Measurements from ENCODE around the gene CDHR3.

Gene CDHR3

GRCh38 chr7:105963038-105963667, at the start of gene CDHR3:
Gene CDHR3 (plus strand): TSS chr7:105963264. CDS start chr7:105963319, 55 bp downstream.
- no peaks in the 10 kb centered on the region for H3K4me1 ChIP-seq (ENCODE audit: insufficient read depth, low read length, poor library complexity, severe bottlenecking)

GRCh38 chr7:105913947-105914346, 49.1 kb upstream of the CDHR3 start:
- H4K20me1 ChIP-seq (ENCODE audit: insufficient read depth, low read length, poor library complexity, severe bottlenecking): no peaks in the 10 kb centered on the region
- H3K4me2 ChIP-seq (ENCODE audit: low read depth, low read length, poor library complexity, severe bottlenecking): no peak overlapping the region
- no peaks in the 10 kb centered on the region for H3K27me3 ChIP-seq (ENCODE audit: insufficient read depth, low read length, poor library complexity, severe bottlenecking)
- H3K9ac ChIP-seq (ENCODE audit: low read depth, low read length, poor library complexity, severe bottlenecking): no peak overlapping the region
- no peaks in the 10 kb centered on the region for H3K9me2 ChIP-seq (replicated peaks; ENCODE audit: low read depth, low read length)
- TF ChIP-seq EZH2phosphoT487 (IDR thresholded peaks at IDR 0.05; ENCODE audit: borderline replicate concordance) (no peak), CTCF (conservative IDR thresholded peaks at IDR 0.05; ENCODE audit: low read length) (no peak)
- no peaks in the 10 kb centered on the region for H3K4me1 ChIP-seq (ENCODE audit: insufficient read depth, low read length, poor library complexity, severe bottlenecking)
- no peaks in the 10 kb centered on the region for H3F3A ChIP-seq (ENCODE audit: low read depth)
- no peak overlapping the region for H2AFZ ChIP-seq (ENCODE audit: low read length)
- H3K9me3 ChIP-seq (ENCODE audit: insufficient read depth, low read depth, low read length): no peaks in the 10 kb centered on the region; the same call in 1 of the 2 replicates
- no peaks in the 10 kb centered on the region for H3K36me3 ChIP-seq (ENCODE audit: insufficient read depth, low read length)
- H3K4me3 ChIP-seq (ENCODE audit: low read length, poor library complexity, severe bottlenecking): no peak overlapping the region
- no peaks in the 10 kb centered on the region for H3K79me2 ChIP-seq (ENCODE audit: insufficient read depth, low read length)

More at GRCh38 chr7:105963038-105963667, at the start of gene CDHR3:
- no peak within 1 kb of the TSS for H3K4me2 ChIP-seq (ENCODE audit: low read depth, low read length, poor library complexity, severe bottlenecking)
- H3K4me3 ChIP-seq (ENCODE audit: low read length, poor library complexity, severe bottlenecking): no peak within 1 kb of the TSS
- H3K79me2 ChIP-seq (ENCODE audit: insufficient read depth, low read length): no peaks in the 10 kb centered on the region
- H3K27me3 ChIP-seq (ENCODE audit: insufficient read depth, low read length, poor library complexity, severe bottlenecking): no peaks in the 10 kb centered on the region
- no peak within 1 kb of the TSS for H2AFZ ChIP-seq (ENCODE audit: low read length)
- H3K9me2 ChIP-seq (replicated peaks; ENCODE audit: low read depth, low read length): no peaks in the 10 kb centered on the region
- no peaks in the 10 kb centered on the region for H3F3A ChIP-seq (ENCODE audit: low read depth)
- H4K20me1 ChIP-seq (ENCODE audit: insufficient read depth, low read length, poor library complexity, severe bottlenecking): no peaks in the 10 kb centered on the region
- H3K36me3 ChIP-seq (ENCODE audit: insufficient read depth, low read length): no peaks in the 10 kb centered on the region
- H3K9me3 ChIP-seq (ENCODE audit: insufficient read depth, low read depth, low read length): no peaks in the 10 kb centered on the region
- TF ChIP-seq CTCF (conservative IDR thresholded peaks at IDR 0.05; ENCODE audit: low read length): no peak
- no peak for TF ChIP-seq EZH2phosphoT487 (IDR thresholded peaks at IDR 0.05; ENCODE audit: borderline replicate concordance)
- H3K9ac ChIP-seq (ENCODE audit: low read depth, low read length, poor library complexity, severe bottlenecking): no peak within 1 kb of the TSS

GRCh38 chr7:105916603-105917002, 46.5 kb upstream of the CDHR3 start:
- Histone ChIP-seq H3K9ac (ENCODE audit: low read depth, low read length, poor library complexity, severe bottlenecking) (no peak overlapping the region), H3K4me3 (ENCODE audit: low read length, poor library complexity, severe bottlenecking) (no peak overlapping the region), H3F3A (ENCODE audit: low read depth) (no peaks in the 10 kb centered on the region), H2AFZ (ENCODE audit: low read length) (no peak overlapping the region), H3K4me1 (ENCODE audit: insufficient read depth, low read length, poor library complexity, severe bottlenecking) (no peaks in the 10 kb centered on the region), H3K9me3 (ENCODE audit: insufficient read depth, low read depth, low read length) (no peaks in the 10 kb centered on the region), H4K20me1 (ENCODE audit: insufficient read depth, low read length, poor library complexity, severe bottlenecking) (no peaks in the 10 kb centered on the region), H3K9me2 (replicated peaks; ENCODE audit: low read depth, low read length) (no peaks in the 10 kb centered on the region), H3K27me3 (ENCODE audit: insufficient read depth, low read length, poor library complexity, severe bottlenecking) (no peaks in the 10 kb centered on the region), H3K79me2 (ENCODE audit: insufficient read depth, low read length) (no peaks in the 10 kb centered on the region), H3K36me3 (ENCODE audit: insufficient read depth, low read length) (no peaks in the 10 kb centered on the region), H3K4me2 (ENCODE audit: low read depth, low read length, poor library complexity, severe bottlenecking) (no peak overlapping the region)
- TF ChIP-seq CTCF (conservative IDR thresholded peaks at IDR 0.05; ENCODE audit: low read length) (no peak), EZH2phosphoT487 (IDR thresholded peaks at IDR 0.05; ENCODE audit: borderline replicate concordance) (no peak)

Measured in Loucy (cell line).